D721Med (cell line): ENCODE results near the gene TRIM31.

Experiments used
- DNase-seq: peaks from one replicate; pipeline ENCODE4 v3.0.0; 2011; ENCODE audit warnings: low spot score; ENCODE audit not compliant: insufficient read length
- FAIRE-seq: peaks from 2 replicates; lab custom pipeline; 2011; peaks lifted over from hg19 to GRCh38; lab: Jason Lieb, UNC
- CTCF ChIP-seq: IDR thresholded peaks from 2 replicates; pipeline ENCODE4 v1.5.1; 2012; ENCODE audit warnings: mild to moderate bottlenecking, control low read depth; ENCODE audit not compliant: insufficient read depth; ENCODE audit errors: missing control alignments

Gene TRIM31

GRCh38 chr6:30152910-30153610 is 40.2 kb upstream of the TRIM31 start:
- DNase-seq (no peak), FAIRE-seq (no peak)
- no peak for TF ChIP-seq CTCF

GRCh38 chr6:30152016-30152673 is 39.3 kb upstream of the TRIM31 start:
- no peak for TF ChIP-seq CTCF
- DNase-seq (no peak), FAIRE-seq (no peak)

GRCh38 chr6:30151580-30151979 is 38.7 kb upstream of the TRIM31 start:
- FAIRE-seq (no peak), DNase-seq (no peak)
- TF ChIP-seq CTCF, result no peak

- no peak for FAIRE-seq
- no peak for DNase-seq
- TF ChIP-seq CTCF, result no peak
Observed at GRCh38 chr6:30150671-30151395, 37.9 kb upstream of the TRIM31 start.

- DNase-seq (no peak), FAIRE-seq (no peak)
- no peak for TF ChIP-seq CTCF
Observed at GRCh38 chr6:30149858-30150550, 37.1 kb upstream of the TRIM31 start.

- no peak for FAIRE-seq
- TF ChIP-seq CTCF, result no peak
- DNase-seq, result no peak
Observed at GRCh38 chr6:30149234-30149633, 36.3 kb upstream of the TRIM31 start.
